ENCODE measurements around the gene SMIM7.
"Not testable (repeated sequence)": the region's sequence is repeated elsewhere in the genome, so short reads cannot be mapped to it uniquely, and the experiment has no call there.

SMIM7 gene

GRCh38 chr19:16659832-16660708, at the start of gene SMIM7:
TSS of gene SMIM7 (minus strand) at chr19:16660144. CDS start at chr19:16660110, 34 bp downstream.
- FAIRE-seq: peak; percentile 97

- no peak for FAIRE-seq
These were observed 43.7 kb upstream of the SMIM7 start for GRCh38 chr19:16703677-16704076.

- FAIRE-seq: no peak
These were observed 42.2 kb upstream of the SMIM7 start for GRCh38 chr19:16702123-16702522.

- no peak for FAIRE-seq
These were observed 39.0 kb upstream of the SMIM7 start for GRCh38 chr19:16698914-16699313.

GRCh38 chr19:16688084-16688483, 28.1 kb upstream of the SMIM7 start:
- no peak for FAIRE-seq

GRCh38 chr19:16684216-16684615, 24.3 kb upstream of the SMIM7 start:
- FAIRE-seq: peak; percentile 13

- FAIRE-seq: no peak
These were observed 22.6 kb upstream of the SMIM7 start for GRCh38 chr19:16682539-16682938.

- no peak for FAIRE-seq
These were observed 19.9 kb upstream of the SMIM7 start for GRCh38 chr19:16679811-16680210.

GRCh38 chr19:16678498-16678897, 18.6 kb upstream of the SMIM7 start:
- no peak for FAIRE-seq

GRCh38 chr19:16677055-16677454, 17.1 kb upstream of the SMIM7 start:
- no peak for FAIRE-seq

- FAIRE-seq: no peak
These were observed 16.3 kb upstream of the SMIM7 start for GRCh38 chr19:16676101-16676798.

- FAIRE-seq: not testable (repeated sequence)
These were observed 13.9 kb upstream of the SMIM7 start for GRCh38 chr19:16673839-16674238.

GRCh38 chr19:16673231-16673630, 13.3 kb upstream of the SMIM7 start:
- no peak for FAIRE-seq

- no peak for FAIRE-seq
These were observed 11.8 kb upstream of the SMIM7 start for GRCh38 chr19:16671652-16672274.

GRCh38 chr19:16670291-16670690, 10.3 kb upstream of the SMIM7 start:
- no peak for FAIRE-seq

GRCh38 chr19:16668702-16669101, 8.8 kb upstream of the SMIM7 start:
- FAIRE-seq: not testable (repeated sequence)

GRCh38 chr19:16668176-16668575, 8.2 kb upstream of the SMIM7 start:
- FAIRE-seq: no peak

- no peak for FAIRE-seq
These were observed 1.6 kb upstream of the SMIM7 start for GRCh38 chr19:16661480-16662034.

GRCh38 chr19:16660763-16661479, 977 bp upstream of the SMIM7 start, which contains the start of gene TMEM38A:
TSS of gene TMEM38A (plus strand) at chr19:16661139. CDS start at chr19:16661218, 79 bp downstream.
- no peak for FAIRE-seq

GRCh38 chr19:16659464-16659831, 496 bp downstream of the SMIM7 start:
- FAIRE-seq: no peak

- no peak for FAIRE-seq
These were observed 2.6 kb downstream of the SMIM7 start for GRCh38 chr19:16657384-16657783.

- no peak for FAIRE-seq
These were observed 4.2 kb downstream of the SMIM7 start for GRCh38 chr19:16655727-16656126.

- no peak for FAIRE-seq
These were observed 5.3 kb downstream of the SMIM7 start for GRCh38 chr19:16654627-16655026.

Measured in G401.6 (cell line).